ENCODE data around the gene PPP1R3G. TPM values are rescaled to one million over a fixed set of nuclear protein-coding genes. Genes with fewer than 3 reads are reported as not detected.

PPP1R3G gene
- total RNA-seq, 1 experiment from 2014 or later = 0.15 TPM

- ChIA-PET CTCF (interaction anchor here (2.1 kb wide), 1 partner anchor 13 kb away, joined by 4 read pairs; the partner anchor contains the start of gene PPP1R3G), POLR2A (no interaction called here)
- ATAC-seq = no peak
- Mint-ChIP-seq H3K27ac (no peak overlapping the region), H3K4me1 (no peaks in the 10 kb centered on the region), H3K36me3 (no peaks in the 10 kb centered on the region), H3K4me3 (no peak overlapping the region), H3K27me3 (ENCODE audit: low read depth) (no peaks in the 10 kb centered on the region), H3K9me3 (peaks cover 3% of the 10 kb centered on the region; the same call in 1 of the 2 replicates)
- DNase-seq (ENCODE audit: low spot score) = no peak
- TF ChIP-seq ZNF232 (CRISPR knock-in tag; IDR thresholded peaks at IDR 0.05) (no peak), ZNF263 (CRISPR knock-in tag; IDR thresholded peaks at IDR 0.05; ENCODE audit: low read depth) (no peak), ZNF138 (CRISPR knock-in tag; conservative IDR thresholded peaks at IDR 0.05) (no peak), FOXJ3 (CRISPR knock-in tag; IDR thresholded peaks at IDR 0.05; ENCODE audit: borderline replicate concordance) (no peak), HMGXB4 (CRISPR knock-in tag; IDR thresholded peaks at IDR 0.05) (no peak), ETV6 (CRISPR knock-in tag; IDR thresholded peaks at IDR 0.05) (no peak), FOXK1 (CRISPR knock-in tag; IDR thresholded peaks at IDR 0.05) (no peak), ZNF317 (CRISPR knock-in tag; IDR thresholded peaks at IDR 0.05; ENCODE audit: borderline replicate concordance, low read depth) (no peak), PREB (CRISPR knock-in tag; IDR thresholded peaks at IDR 0.05; ENCODE audit: borderline replicate concordance) (no peak), ESRRA (CRISPR knock-in tag; IDR thresholded peaks at IDR 0.05; ENCODE audit: borderline replicate concordance) (no peak), GABPB1 (CRISPR knock-in tag; IDR thresholded peaks at IDR 0.05) (no peak), AFF4 (CRISPR knock-in tag; IDR thresholded peaks at IDR 0.05; ENCODE audit: borderline replicate concordance) (no peak), USF1 (CRISPR knock-in tag; IDR thresholded peaks at IDR 0.05) (no peak), FOXP4 (CRISPR knock-in tag; IDR thresholded peaks at IDR 0.05) (no peak), NR1H2 (CRISPR knock-in tag; IDR thresholded peaks at IDR 0.05) (no peak), ZNF396 (CRISPR knock-in tag; IDR thresholded peaks at IDR 0.05; ENCODE audit: borderline replicate concordance) (no peak), MLX (CRISPR knock-in tag; IDR thresholded peaks at IDR 0.05) (no peak), PRDM15 (CRISPR knock-in tag; IDR thresholded peaks at IDR 0.05) (no peak), CDX4 (CRISPR knock-in tag; IDR thresholded peaks at IDR 0.05; ENCODE audit: borderline replicate concordance) (no peak), ERG (CRISPR knock-in tag; IDR thresholded peaks at IDR 0.05) (no peak)
Measured at GRCh38 chr6:5098501-5099270, 13.5 kb downstream of the PPP1R3G start.
